MG63 (cell line): ENCODE measurements around the gene ACYP2. TPM values are rescaled to one million over a fixed set of nuclear protein-coding genes. Genes with fewer than 3 reads are reported as not detected.
"Not testable (repeated sequence)": the region's sequence is repeated elsewhere in the genome, so short reads cannot be mapped to it uniquely, and the experiment has no call there.

ENCODE experiments used
- DNase-seq: peaks from one replicate; pipeline ENCODE4 v3.0.0-alpha.2; 2020
- H3K27me3 ChIP-seq: fragments of 250-450 bp; sonication (Bioruptor Pico); 2 replicates; pipeline ENCODE4 v1.5.1; 2020; ENCODE audit warnings: mild to moderate bottlenecking, moderate library complexity
- H3K36me3 ChIP-seq: fragments of 250-450 bp; sonication (Bioruptor Pico); 2 replicates; pipeline ENCODE4 v1.5.1; 2020; ENCODE audit warnings: mild to moderate bottlenecking, moderate library complexity
- H3K4me3 ChIP-seq: fragments of 250-450 bp; sonication (Bioruptor Pico); 2 replicates; pipeline ENCODE4 v1.5.1; 2020; ENCODE audit warnings: mild to moderate bottlenecking, moderate library complexity
- H3K9me3 ChIP-seq: fragments of 250-450 bp; sonication (Bioruptor Pico); 2 replicates; pipeline ENCODE4 v1.5.1; 2020; ENCODE audit warnings: mild to moderate bottlenecking, moderate library complexity
- total RNA-seq: library from RNA; depleted of rRNA; stranded (reverse); fragments of >200 nt; shearing (Covaris generic); gene quantifications from 2 replicates; pipeline ENCODE4 v1.2.3, GENCODE V29; 2014; ENCODE audit warnings: low replicate concordance

Gene ACYP2
- total RNA-seq, 1 experiment from 2014 or later, result 6.9 TPM

GRCh38 chr2:54120950-54121349, 5.5 kb downstream of the ACYP2 start:
- DNase-seq, result no peak
- H3K4me3 ChIP-seq, result no peak overlapping the region
- H3K36me3 ChIP-seq, result no peaks in the 10 kb centered on the region
- H3K27me3 ChIP-seq, result no peaks in the 10 kb centered on the region
- peaks cover 6% of the 10 kb centered on the region for H3K9me3 ChIP-seq

GRCh38 chr2:54122171-54122935, 6.9 kb downstream of the ACYP2 start:
- H3K36me3 ChIP-seq, result no peaks in the 10 kb centered on the region
- no peak for DNase-seq
- H3K9me3 ChIP-seq, result no peaks in the 10 kb centered on the region; the same call in 1 of the 2 replicates
- no peak overlapping the region for H3K4me3 ChIP-seq
- no peaks in the 10 kb centered on the region for H3K27me3 ChIP-seq

- Histone ChIP-seq H3K27me3 (no peaks in the 10 kb centered on the region), H3K9me3 (no peaks in the 10 kb centered on the region; the same call in 1 of the 2 replicates), H3K4me3 (no peak overlapping the region), H3K36me3 (no peaks in the 10 kb centered on the region)
- peak; percentile 39 for DNase-seq
Measured at GRCh38 chr2:54122939-54123338, 7.5 kb downstream of the ACYP2 start.

GRCh38 chr2:54127174-54127573, 11.8 kb downstream of the ACYP2 start:
- H3K9me3 ChIP-seq, H3K36me3 ChIP-seq, H3K27me3 ChIP-seq, H3K4me3 ChIP-seq, DNase-seq: not testable (repeated sequence)

- no peak for DNase-seq
- no peaks in the 10 kb centered on the region for H3K27me3 ChIP-seq
- no peak overlapping the region for H3K4me3 ChIP-seq
- no peaks in the 10 kb centered on the region for H3K36me3 ChIP-seq
- no peaks in the 10 kb centered on the region for H3K9me3 ChIP-seq
Measured at GRCh38 chr2:54133056-54133455, 17.6 kb downstream of the ACYP2 start.

- no peak overlapping the region for H3K4me3 ChIP-seq
- no peaks in the 10 kb centered on the region for H3K27me3 ChIP-seq
- DNase-seq, result no peak
- H3K9me3 ChIP-seq, result no peaks in the 10 kb centered on the region
- H3K36me3 ChIP-seq, result no peaks in the 10 kb centered on the region
Measured at GRCh38 chr2:54139210-54139609, 23.8 kb downstream of the ACYP2 start.

GRCh38 chr2:54143780-54144179, 28.4 kb downstream of the ACYP2 start:
- no peaks in the 10 kb centered on the region for H3K36me3 ChIP-seq
- no peak for DNase-seq
- no peaks in the 10 kb centered on the region for H3K9me3 ChIP-seq

GRCh38 chr2:54148391-54148790, 33.0 kb downstream of the ACYP2 start:
- Histone ChIP-seq H3K36me3 (no peaks in the 10 kb centered on the region), H3K9me3 (peaks cover 3% of the 10 kb centered on the region), H3K27me3 (no peaks in the 10 kb centered on the region), H3K4me3 (no peak overlapping the region)
- DNase-seq, result no peak

More at GRCh38 chr2:54143780-54144179, 28.4 kb downstream of the ACYP2 start:
- Histone ChIP-seq H3K27me3 (no peaks in the 10 kb centered on the region), H3K4me3 (no peak overlapping the region)

- H3K4me3 ChIP-seq, result no peak overlapping the region
- H3K27me3 ChIP-seq, result no peaks in the 10 kb centered on the region
- H3K36me3 ChIP-seq, result no peaks in the 10 kb centered on the region
- DNase-seq, result no peak
- peaks cover 3% of the 10 kb centered on the region for H3K9me3 ChIP-seq
Measured at GRCh38 chr2:54149638-54150441, 34.4 kb downstream of the ACYP2 start.

GRCh38 chr2:54158311-54158710, 42.9 kb downstream of the ACYP2 start:
- Histone ChIP-seq H3K36me3 (no peaks in the 10 kb centered on the region), H3K27me3 (no peaks in the 10 kb centered on the region), H3K9me3 (no peaks in the 10 kb centered on the region), H3K4me3 (no peak overlapping the region)
- no peak for DNase-seq

- no peaks in the 10 kb centered on the region for H3K27me3 ChIP-seq
- no peak for DNase-seq
- no peaks in the 10 kb centered on the region for H3K36me3 ChIP-seq
- H3K9me3 ChIP-seq, result no peaks in the 10 kb centered on the region
- no peak overlapping the region for H3K4me3 ChIP-seq
Measured at GRCh38 chr2:54161660-54162424, 46.4 kb downstream of the ACYP2 start.

- no peak overlapping the region for H3K4me3 ChIP-seq
- H3K36me3 ChIP-seq, result no peaks in the 10 kb centered on the region
- no peaks in the 10 kb centered on the region for H3K27me3 ChIP-seq
- H3K9me3 ChIP-seq, result no peaks in the 10 kb centered on the region
- DNase-seq, result no peak
Measured at GRCh38 chr2:54164106-54164505, 48.7 kb downstream of the ACYP2 start.

GRCh38 chr2:54166121-54166773, 50.8 kb downstream of the ACYP2 start:
- H3K36me3 ChIP-seq, result no peaks in the 10 kb centered on the region
- no peaks in the 10 kb centered on the region for H3K9me3 ChIP-seq
- DNase-seq, result no peak
- H3K27me3 ChIP-seq, result no peaks in the 10 kb centered on the region
- H3K4me3 ChIP-seq, result no peak overlapping the region

- Histone ChIP-seq H3K9me3 (no peaks in the 10 kb centered on the region), H3K4me3 (no peak overlapping the region), H3K27me3 (no peaks in the 10 kb centered on the region; the same call in 1 of the 2 replicates), H3K36me3 (no peaks in the 10 kb centered on the region)
- peak; percentile 49 for DNase-seq
Measured at GRCh38 chr2:54176577-54176976, 61.2 kb downstream of the ACYP2 start.

- Histone ChIP-seq H3K27me3 (no peaks in the 10 kb centered on the region), H3K9me3 (no peaks in the 10 kb centered on the region), H3K4me3 (no peak overlapping the region), H3K36me3 (no peaks in the 10 kb centered on the region)
- DNase-seq, result no peak
Measured at GRCh38 chr2:54183281-54183680, 67.9 kb downstream of the ACYP2 start.

- H3K4me3 ChIP-seq, result no peak overlapping the region
- DNase-seq, result no peak
- no peaks in the 10 kb centered on the region for H3K9me3 ChIP-seq
- no peaks in the 10 kb centered on the region for H3K36me3 ChIP-seq
- no peaks in the 10 kb centered on the region for H3K27me3 ChIP-seq
Measured at GRCh38 chr2:54183972-54184371, 68.6 kb downstream of the ACYP2 start.

GRCh38 chr2:54185105-54185504, 69.7 kb downstream of the ACYP2 start:
- no peaks in the 10 kb centered on the region for H3K36me3 ChIP-seq
- H3K9me3 ChIP-seq, result no peaks in the 10 kb centered on the region
- H3K27me3 ChIP-seq, result no peaks in the 10 kb centered on the region
- no peak overlapping the region for H3K4me3 ChIP-seq
- no peak for DNase-seq
